ENCODE results near the gene DCLRE1C.
"Not testable (repeated sequence)": the region's sequence is repeated elsewhere in the genome, so short reads cannot be mapped to it uniquely, and the experiment has no call there.

DCLRE1C gene

GRCh38 chr10:14878266-14879123 is 75.4 kb downstream of the DCLRE1C start, which contains the start of gene SUV39H2:
TSS of gene SUV39H2 (plus strand) at chr10:14878866. CDS start at chr10:14878889, 23 bp downstream.
- ChIA-PET CTCF (interaction anchor here (0.6 kb wide), 1 partner anchor 16 kb away, joined by 3 read pairs; no protein-coding TSS in a partner anchor), POLR2A (interaction anchor here (0.6 to 3.3 kb wide), 28 partner anchors 10 to 1717 kb away, joined by 3 to 41 read pairs (median 4); partner anchors contain the start of genes CDNF, DCLRE1C, HSPA14 and MEIG1)
- DNase-seq (ENCODE audit: extremely low spot score): peak; percentile 97
- no peak for TF ChIP-seq PKNOX1 (IDR thresholded peaks at IDR 0.05)
- no peak for TF ChIP-seq NFRKB (IDR thresholded peaks at IDR 0.05)
- no peak for TF ChIP-seq TARDBP (IDR thresholded peaks at IDR 0.05)
- no peak for TF ChIP-seq ARNT (IDR thresholded peaks at IDR 0.05)
- no peak for TF ChIP-seq FOXA1 (IDR thresholded peaks at IDR 0.05)
- no peak for TF ChIP-seq BHLHE40 (IDR thresholded peaks at IDR 0.05; ENCODE audit: borderline replicate concordance)
- TF ChIP-seq ELF4 (IDR thresholded peaks at IDR 0.05): no peak
- no peak for TF ChIP-seq FOXK2 (IDR thresholded peaks at IDR 0.05)
- no peak for TF ChIP-seq ZNF384 (IDR thresholded peaks at IDR 0.05)
- TF ChIP-seq SP1 (IDR thresholded peaks at IDR 0.05): no peak
- TF ChIP-seq SUZ12 (IDR thresholded peaks at IDR 0.05): no peak
- TF ChIP-seq L3MBTL2 (conservative IDR thresholded peaks at IDR 0.05): peak; percentile 93
- TF ChIP-seq HDGF (IDR thresholded peaks at IDR 0.05; ENCODE audit: borderline replicate concordance): no peak
- peak; percentile 53; the same call in 1 of the 2 replicates for TF ChIP-seq FOXM1 (IDR thresholded peaks at IDR 0.05; ENCODE audit: borderline replicate concordance)
- TF ChIP-seq LEF1 (IDR thresholded peaks at IDR 0.05; ENCODE audit: borderline replicate concordance): no peak
- TF ChIP-seq CTBP1 (IDR thresholded peaks at IDR 0.05; ENCODE audit: borderline replicate concordance): no peak

DNA sequence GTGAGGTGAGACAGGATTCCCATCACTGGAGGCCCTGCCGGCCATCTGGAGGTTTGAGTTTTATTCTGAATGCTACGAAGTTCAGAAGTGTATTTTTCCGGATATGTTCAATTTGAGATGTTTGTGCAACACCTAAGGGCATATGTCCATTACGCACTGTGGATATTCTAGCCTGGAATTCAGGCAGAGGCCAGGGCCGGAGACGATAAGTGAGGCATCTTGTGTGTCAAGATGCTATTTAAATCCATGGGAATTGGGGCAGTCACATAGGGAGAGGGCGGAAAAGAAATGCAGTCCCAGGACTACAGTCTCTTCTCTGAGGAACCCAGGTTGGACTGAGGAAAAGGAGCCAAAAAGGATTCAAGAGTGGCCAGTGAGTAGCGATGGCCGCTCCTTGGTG is 77.1 kb downstream of the DCLRE1C start:
- CTCF ChIA-PET: interaction anchor here (1.0 kb wide), 1 partner anchor 74 kb away, joined by 4 read pairs; no protein-coding TSS in a partner anchor
- TF ChIP-seq SUZ12 (IDR thresholded peaks at IDR 0.05) (no peak), FOXK2 (IDR thresholded peaks at IDR 0.05) (no peak), ZNF384 (IDR thresholded peaks at IDR 0.05) (no peak), SP1 (IDR thresholded peaks at IDR 0.05) (no peak), FOXA1 (IDR thresholded peaks at IDR 0.05) (no peak), BHLHE40 (IDR thresholded peaks at IDR 0.05; ENCODE audit: borderline replicate concordance) (no peak), ELF4 (IDR thresholded peaks at IDR 0.05) (no peak), ARNT (IDR thresholded peaks at IDR 0.05) (no peak), NFRKB (IDR thresholded peaks at IDR 0.05) (no peak), FOXM1 (IDR thresholded peaks at IDR 0.05; ENCODE audit: borderline replicate concordance) (no peak), LEF1 (IDR thresholded peaks at IDR 0.05; ENCODE audit: borderline replicate concordance) (no peak), TARDBP (IDR thresholded peaks at IDR 0.05) (no peak), HDGF (IDR thresholded peaks at IDR 0.05; ENCODE audit: borderline replicate concordance) (no peak), CTBP1 (IDR thresholded peaks at IDR 0.05; ENCODE audit: borderline replicate concordance) (no peak)
- no peak for DNase-seq (ENCODE audit: extremely low spot score)
- POLR2A ChIA-PET: interaction anchor here (2.0 to 3.3 kb wide), 3 partner anchors 14 to 83 kb away, joined by 5 to 41 read pairs (median 35); partner anchors contain the start of genes CDNF, HSPA14, MEIG1 and MSANTD7

DNA sequence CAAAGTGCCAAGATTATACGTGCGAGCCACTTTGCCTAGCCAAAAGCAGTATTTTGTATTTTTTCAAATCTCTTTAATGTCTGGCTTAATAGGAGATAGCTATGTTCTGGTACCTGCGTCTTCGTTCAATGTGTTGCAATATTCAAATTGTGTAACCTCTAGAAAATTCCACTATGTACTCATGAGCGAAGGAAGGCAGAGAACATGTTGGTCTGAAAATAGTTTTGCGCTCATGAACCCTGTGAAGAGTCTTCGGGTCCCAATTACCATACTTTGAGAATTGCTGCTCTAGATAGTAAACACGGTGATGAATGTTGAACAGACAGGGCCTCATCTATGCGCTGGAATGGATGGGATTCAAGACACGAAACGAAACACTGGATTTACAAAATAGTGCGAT is 78.0 kb downstream of the DCLRE1C start:
- CTCF ChIA-PET: no interaction called here
- TF ChIP-seq LEF1 (IDR thresholded peaks at IDR 0.05; ENCODE audit: borderline replicate concordance) (no peak), FOXM1 (IDR thresholded peaks at IDR 0.05; ENCODE audit: borderline replicate concordance) (no peak), NFRKB (IDR thresholded peaks at IDR 0.05) (no peak)
- POLR2A ChIA-PET: interaction anchor here (1.1 kb wide), 1 partner anchor 38 kb away, joined by 4 read pairs; the partner anchor contains the start of genes CDNF, HSPA14 and MSANTD7
- DNase-seq (ENCODE audit: extremely low spot score): no peak

DNA sequence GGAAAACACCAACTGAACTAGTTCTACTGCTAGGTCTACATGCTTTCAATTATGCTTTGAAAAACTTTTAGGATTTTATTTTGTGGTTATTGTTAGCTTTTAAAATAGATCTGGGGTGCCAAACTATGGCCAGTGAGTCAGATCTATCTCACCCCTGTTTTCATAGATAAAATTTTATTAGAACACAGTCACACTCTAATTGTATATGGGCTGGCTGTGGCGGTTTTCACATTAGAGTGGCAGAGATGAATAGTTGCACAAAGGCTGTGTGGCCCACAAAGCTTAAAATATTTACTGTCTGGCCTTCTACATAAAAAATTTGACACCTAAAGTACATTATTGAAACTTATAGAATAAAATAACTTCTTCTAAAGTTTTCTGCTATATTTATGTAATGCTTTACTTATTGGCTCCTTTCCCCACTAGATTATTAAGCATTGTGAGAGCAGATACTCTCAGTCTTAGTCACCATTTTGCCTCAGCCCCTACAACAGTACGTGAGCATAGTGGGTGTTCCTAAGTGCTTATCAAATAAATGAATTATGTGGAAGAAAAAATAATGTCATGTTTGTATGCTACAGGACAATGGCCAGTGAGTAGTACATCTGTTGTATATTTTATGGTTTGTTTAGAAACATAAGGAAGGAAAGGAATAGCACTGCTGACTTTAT is 80.7 kb downstream of the DCLRE1C start:
- TF ChIP-seq L3MBTL2 (conservative IDR thresholded peaks at IDR 0.05): no peak
- TF ChIP-seq ARNT (IDR thresholded peaks at IDR 0.05): no peak
- TF ChIP-seq FOXM1 (IDR thresholded peaks at IDR 0.05; ENCODE audit: borderline replicate concordance): no peak
- TF ChIP-seq SUZ12 (IDR thresholded peaks at IDR 0.05): no peak
- TF ChIP-seq SP1 (IDR thresholded peaks at IDR 0.05): no peak
- CTCF ChIA-PET: no interaction called here
- no peak for DNase-seq (ENCODE audit: extremely low spot score)
- POLR2A ChIA-PET: no interaction called here

DNA sequence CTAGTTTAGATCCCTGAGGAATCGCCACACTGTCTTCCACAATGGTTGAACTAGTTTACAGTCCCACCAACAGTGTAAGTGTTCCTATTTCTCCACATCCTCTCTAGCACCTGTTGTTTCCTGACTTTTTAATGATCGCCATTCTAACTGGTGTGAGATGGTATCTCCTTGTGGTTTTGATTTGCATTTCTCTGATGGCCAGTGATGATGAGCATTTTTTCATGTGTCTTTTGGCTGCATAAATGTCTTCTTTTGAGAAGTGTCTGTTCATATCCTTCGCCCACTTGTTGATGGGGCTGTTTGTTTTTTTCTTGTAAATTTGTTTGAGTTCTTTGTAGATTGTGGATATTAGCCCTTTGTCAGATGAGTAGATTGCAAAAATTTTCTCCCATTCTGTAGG is 89.0 kb downstream of the DCLRE1C start:
- CTCF ChIA-PET, POLR2A ChIA-PET: not testable (repeated sequence)

DNA sequence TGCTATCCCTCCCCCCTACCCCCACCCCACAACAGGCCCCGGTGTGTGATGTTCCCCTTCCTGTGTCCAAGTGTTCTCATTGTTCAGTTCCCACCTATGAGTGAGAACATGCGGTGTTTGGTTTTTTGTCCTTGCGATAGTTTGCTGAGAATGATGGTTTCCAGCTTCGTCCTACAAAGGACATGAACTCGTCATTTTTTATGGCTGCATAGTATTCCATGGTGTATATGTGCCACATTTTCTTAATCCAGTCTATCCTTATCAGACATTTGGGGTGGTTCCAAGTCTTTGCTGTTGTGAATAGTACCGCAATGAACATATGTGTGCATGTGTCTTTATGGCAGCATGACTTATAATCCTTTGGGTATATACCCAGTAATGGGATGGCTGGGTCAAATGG is 89.4 kb downstream of the DCLRE1C start:
- POLR2A ChIA-PET; DNase-seq (ENCODE audit: extremely low spot score); CTCF ChIA-PET: not testable (repeated sequence)

More for the DNA sequence above, 89.0 kb downstream of the DCLRE1C start:
- not testable (repeated sequence) for DNase-seq (ENCODE audit: extremely low spot score)

DNA sequence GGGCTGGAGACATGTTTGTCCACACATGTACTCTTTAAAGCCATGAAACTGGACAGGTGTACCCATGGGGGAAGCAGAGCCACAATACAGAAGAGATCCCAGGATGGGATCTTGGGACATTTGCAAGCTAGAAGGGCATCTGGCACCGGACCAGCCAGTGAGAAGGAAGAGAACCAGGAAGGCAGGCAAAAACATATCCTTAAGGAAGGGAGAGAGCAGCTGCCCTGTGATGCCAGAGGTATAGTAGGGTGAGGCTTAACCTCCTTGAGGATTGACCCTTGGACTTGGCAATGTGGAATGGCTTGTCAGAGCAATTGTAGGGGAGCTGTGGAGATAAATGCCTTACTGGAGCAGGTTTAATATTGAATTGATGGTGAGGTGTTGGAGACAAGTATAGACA is 93.1 kb downstream of the DCLRE1C start:
- ChIA-PET POLR2A (interaction anchor here (0.6 to 1.7 kb wide), 2 partner anchors 18 to 34 kb away, joined by 3 read pairs; partner anchors contain the start of gene SUV39H2), CTCF (no interaction called here)
- TF ChIP-seq FOXK2 (IDR thresholded peaks at IDR 0.05): no peak
- TF ChIP-seq BHLHE40 (IDR thresholded peaks at IDR 0.05; ENCODE audit: borderline replicate concordance): no peak
- no peak for TF ChIP-seq TARDBP (IDR thresholded peaks at IDR 0.05)
- no peak for TF ChIP-seq SUZ12 (IDR thresholded peaks at IDR 0.05)
- DNase-seq (ENCODE audit: extremely low spot score): no peak

All from HEK293T (cell line).